ENCODE data around the gene MED15. TPM values are rescaled to one million over a fixed set of nuclear protein-coding genes. Genes with fewer than 3 reads are reported as not detected.
"Not testable (repeated sequence)": the region's sequence is repeated elsewhere in the genome, so short reads cannot be mapped to it uniquely, and the experiment has no call there.

The MED15 gene
- total RNA-seq, 1 experiment from 2014 or later: 87.9 TPM

DNA sequence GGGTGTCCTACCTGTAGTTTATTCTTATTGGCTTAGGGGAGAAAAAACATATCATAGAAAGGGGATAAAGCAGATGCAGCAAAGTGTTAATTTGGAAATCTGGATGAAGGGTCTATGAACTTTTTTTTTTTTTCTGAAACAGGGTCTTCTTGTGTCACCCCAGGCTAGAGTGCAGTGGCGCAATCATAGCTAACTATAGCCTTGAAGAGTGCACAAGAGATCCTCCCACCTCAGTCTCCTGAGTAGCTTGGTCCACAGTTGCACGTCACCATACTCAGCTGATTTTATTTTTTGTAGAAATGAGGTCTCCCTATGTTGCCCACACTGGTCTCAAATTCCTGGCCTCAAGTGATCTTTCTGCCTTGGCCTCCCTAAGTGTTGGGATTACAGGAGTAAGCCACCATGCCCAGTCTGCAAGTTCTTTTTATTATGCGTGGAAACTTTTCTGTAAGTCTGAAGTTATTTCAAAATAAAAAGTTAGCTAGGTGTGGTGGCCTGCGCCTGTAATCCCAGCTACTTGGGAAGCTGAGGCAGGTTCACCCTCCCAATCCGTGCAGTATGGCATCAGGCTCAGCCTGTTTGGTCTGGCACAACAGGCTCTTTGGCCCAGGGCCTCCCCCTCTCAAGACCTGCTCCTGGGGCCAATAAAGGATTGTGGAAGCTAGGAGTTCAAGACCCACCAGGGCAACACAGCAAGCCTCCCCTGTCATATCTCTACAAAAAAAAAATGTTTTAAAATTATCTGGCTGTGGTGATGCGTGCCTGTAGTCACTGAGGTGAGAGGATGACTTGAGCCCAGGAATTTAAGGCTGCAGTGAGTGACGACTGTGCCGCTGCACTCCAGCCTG lies 111.9 kb downstream of the MED15 start:
- Histone ChIP-seq H3K4me3 (no peak overlapping the region), H4K20me1 (ENCODE audit: insufficient read depth) (no peaks in the 10 kb centered on the region), H3K79me2 (ENCODE audit: low read depth) (no peaks in the 10 kb centered on the region), H3F3A (ENCODE audit: insufficient read depth, low read depth) (no peaks in the 10 kb centered on the region), H3K9me3 (ENCODE audit: insufficient read depth, low read depth) (no peaks in the 10 kb centered on the region), H3K9me2 (ENCODE audit: insufficient read depth) (no peaks in the 10 kb centered on the region), H3K4me1 (replicated peaks; ENCODE audit: insufficient read depth) (no peaks in the 10 kb centered on the region), H3K4me2 (no peak overlapping the region), H3K36me3 (ENCODE audit: low read depth) (no peaks in the 10 kb centered on the region), H2AFZ (no peak overlapping the region), H3K27ac (no peak overlapping the region), H3K27me3 (ENCODE audit: insufficient read depth, low read depth) (no peaks in the 10 kb centered on the region)
- no peak for TF ChIP-seq EZH2 (IDR thresholded peaks at IDR 0.05; ENCODE audit: low read depth)
- TF ChIP-seq, protein P1, sequence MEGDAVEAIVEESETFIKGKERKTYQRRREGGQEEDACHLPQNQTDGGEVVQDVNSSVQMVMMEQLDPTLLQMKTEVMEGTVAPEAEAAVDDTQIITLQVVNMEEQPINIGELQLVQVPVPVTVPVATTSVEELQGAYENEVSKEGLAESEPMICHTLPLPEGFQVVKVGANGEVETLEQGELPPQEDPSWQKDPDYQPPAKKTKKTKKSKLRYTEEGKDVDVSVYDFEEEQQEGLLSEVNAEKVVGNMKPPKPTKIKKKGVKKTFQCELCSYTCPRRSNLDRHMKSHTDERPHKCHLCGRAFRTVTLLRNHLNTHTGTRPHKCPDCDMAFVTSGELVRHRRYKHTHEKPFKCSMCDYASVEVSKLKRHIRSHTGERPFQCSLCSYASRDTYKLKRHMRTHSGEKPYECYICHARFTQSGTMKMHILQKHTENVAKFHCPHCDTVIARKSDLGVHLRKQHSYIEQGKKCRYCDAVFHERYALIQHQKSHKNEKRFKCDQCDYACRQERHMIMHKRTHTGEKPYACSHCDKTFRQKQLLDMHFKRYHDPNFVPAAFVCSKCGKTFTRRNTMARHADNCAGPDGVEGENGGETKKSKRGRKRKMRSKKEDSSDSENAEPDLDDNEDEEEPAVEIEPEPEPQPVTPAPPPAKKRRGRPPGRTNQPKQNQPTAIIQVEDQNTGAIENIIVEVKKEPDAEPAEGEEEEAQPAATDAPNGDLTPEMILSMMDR (conservative IDR thresholded peaks at IDR 0.05): no peak
- no peak for DNase-seq
- POLR2A ChIA-PET (ENCODE audit: unreplicated experiment): no interaction called here
- CTCF ChIA-PET: no interaction called here
- intact Hi-C loops (cut with micrococcal nuclease; ENCODE audit: unreplicated experiment): no loop called here
- no TSS peak for BruUV-seq (replicated peaks)

- DNase-seq; H4K20me1 ChIP-seq (ENCODE audit: insufficient read depth); H3K4me3 ChIP-seq; BruUV-seq (replicated peaks); H3K36me3 ChIP-seq (ENCODE audit: low read depth); POLR2A ChIA-PET (ENCODE audit: unreplicated experiment); H3K4me1 ChIP-seq (replicated peaks; ENCODE audit: insufficient read depth); H2AFZ ChIP-seq; H3K27me3 ChIP-seq (ENCODE audit: insufficient read depth, low read depth); CTCF ChIA-PET; H3K79me2 ChIP-seq (ENCODE audit: low read depth); H3K9me2 ChIP-seq (ENCODE audit: insufficient read depth); intact Hi-C loops (cut with micrococcal nuclease; ENCODE audit: unreplicated experiment); H3K4me2 ChIP-seq; H3K27ac ChIP-seq; H3K9me3 ChIP-seq (ENCODE audit: insufficient read depth, low read depth); H3F3A ChIP-seq (ENCODE audit: insufficient read depth, low read depth): not testable (repeated sequence)
These were observed 112.4 kb downstream of the MED15 start for GRCh38 chr22:20619893-20620194.

- Histone ChIP-seq H3F3A (ENCODE audit: insufficient read depth, low read depth) (no peaks in the 10 kb centered on the region), H3K36me3 (ENCODE audit: low read depth) (no peaks in the 10 kb centered on the region), H3K79me2 (ENCODE audit: low read depth) (no peaks in the 10 kb centered on the region), H3K27ac (no peak overlapping the region), H4K20me1 (ENCODE audit: insufficient read depth) (no peaks in the 10 kb centered on the region), H3K4me1 (replicated peaks; ENCODE audit: insufficient read depth) (no peaks in the 10 kb centered on the region), H3K27me3 (ENCODE audit: insufficient read depth, low read depth) (no peaks in the 10 kb centered on the region), H3K4me3 (no peak overlapping the region), H3K4me2 (no peak overlapping the region), H2AFZ (no peak overlapping the region), H3K9me2 (ENCODE audit: insufficient read depth) (no peaks in the 10 kb centered on the region), H3K9me3 (ENCODE audit: insufficient read depth, low read depth) (no peaks in the 10 kb centered on the region)
- TF ChIP-seq, protein P1 (conservative IDR thresholded peaks at IDR 0.05): no peak
- TF ChIP-seq EZH2 (IDR thresholded peaks at IDR 0.05; ENCODE audit: low read depth): no peak
- ChIA-PET POLR2A (ENCODE audit: unreplicated experiment) (no interaction called here), CTCF (interaction anchor here (0.6 kb wide), 1 partner anchor 337 kb away, joined by 3 read pairs; no protein-coding TSS in a partner anchor)
- BruUV-seq (replicated peaks): no TSS peak
- DNase-seq: no peak
- intact Hi-C loops (cut with micrococcal nuclease; ENCODE audit: unreplicated experiment): no loop called here
These were observed 113.8 kb downstream of the MED15 start for GRCh38 chr22:20621162-20621561.

Data from PC-9 (cell line).